ENCODE results near the gene DYNLT1.
"Not testable (repeated sequence)": the region's sequence is repeated elsewhere in the genome, so short reads cannot be mapped to it uniquely, and the experiment has no call there.

Gene DYNLT1

DNA sequence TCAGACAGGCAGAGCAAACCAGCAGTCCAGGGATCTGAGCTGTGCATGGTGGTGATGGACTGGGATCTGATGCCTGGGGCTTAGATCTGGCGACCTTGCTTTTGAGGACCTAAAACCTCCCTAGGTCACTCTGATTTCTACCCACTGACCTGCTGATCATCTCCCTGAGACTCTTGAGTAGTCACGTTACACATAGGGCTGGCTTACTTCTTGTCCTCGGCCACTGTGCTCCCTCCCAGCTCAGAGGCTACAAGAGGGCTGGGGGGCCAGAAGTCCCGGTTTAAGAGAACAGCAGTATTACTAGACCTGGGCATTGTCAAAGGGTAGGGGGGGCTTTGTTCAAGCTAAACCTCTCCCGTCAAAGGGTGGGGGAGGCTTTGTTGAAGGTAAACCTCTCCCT is 5.5 kb downstream of the DYNLT1 start:
- DNase-seq, result no peak

DNA sequence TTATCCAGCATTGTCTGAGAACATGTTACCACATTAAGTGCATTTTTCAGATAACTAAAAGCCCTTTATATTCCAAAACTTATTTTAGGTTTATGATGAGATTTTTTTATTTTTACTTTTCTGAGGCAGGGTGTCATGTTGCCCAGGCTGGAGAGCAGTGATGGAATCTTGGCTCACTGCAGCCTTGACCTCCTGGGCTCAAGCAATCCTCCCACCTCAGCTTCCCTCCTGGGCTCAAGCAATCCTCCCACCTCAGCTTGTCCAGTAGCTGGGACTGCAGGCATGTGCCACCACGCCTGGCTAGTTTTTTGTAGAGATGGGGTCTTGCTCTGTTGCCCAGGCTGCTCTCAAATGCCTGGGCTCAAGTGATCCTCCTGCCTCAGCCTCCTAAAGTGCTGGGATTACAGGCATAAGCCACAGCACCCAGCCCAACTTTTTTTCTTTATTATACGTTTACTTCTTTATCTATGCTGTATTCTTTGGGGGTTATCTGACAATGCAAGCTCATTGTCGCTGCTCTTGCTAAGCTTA is 6.2 kb downstream of the DYNLT1 start:
- DNase-seq, result no peak

DNA sequence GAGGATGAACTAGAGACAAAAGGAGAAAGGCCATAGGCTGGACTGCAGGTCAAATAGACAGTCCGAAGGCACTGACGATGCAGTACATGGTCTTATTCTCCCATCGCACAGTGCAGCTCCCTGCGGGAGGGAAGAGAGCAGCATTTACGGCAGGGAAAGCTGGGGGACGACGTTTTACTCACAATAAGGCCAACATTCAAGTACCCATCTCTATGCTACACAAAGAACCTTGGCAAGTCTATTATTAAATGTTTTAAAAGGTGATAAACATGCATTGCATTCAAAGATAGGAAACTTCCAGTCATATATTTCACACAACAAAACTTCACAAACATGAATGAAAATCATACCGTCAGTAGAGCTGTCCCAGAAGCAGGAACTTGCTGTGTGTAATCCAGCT is 7.8 kb downstream of the DYNLT1 start:
- no peak for DNase-seq

DNA sequence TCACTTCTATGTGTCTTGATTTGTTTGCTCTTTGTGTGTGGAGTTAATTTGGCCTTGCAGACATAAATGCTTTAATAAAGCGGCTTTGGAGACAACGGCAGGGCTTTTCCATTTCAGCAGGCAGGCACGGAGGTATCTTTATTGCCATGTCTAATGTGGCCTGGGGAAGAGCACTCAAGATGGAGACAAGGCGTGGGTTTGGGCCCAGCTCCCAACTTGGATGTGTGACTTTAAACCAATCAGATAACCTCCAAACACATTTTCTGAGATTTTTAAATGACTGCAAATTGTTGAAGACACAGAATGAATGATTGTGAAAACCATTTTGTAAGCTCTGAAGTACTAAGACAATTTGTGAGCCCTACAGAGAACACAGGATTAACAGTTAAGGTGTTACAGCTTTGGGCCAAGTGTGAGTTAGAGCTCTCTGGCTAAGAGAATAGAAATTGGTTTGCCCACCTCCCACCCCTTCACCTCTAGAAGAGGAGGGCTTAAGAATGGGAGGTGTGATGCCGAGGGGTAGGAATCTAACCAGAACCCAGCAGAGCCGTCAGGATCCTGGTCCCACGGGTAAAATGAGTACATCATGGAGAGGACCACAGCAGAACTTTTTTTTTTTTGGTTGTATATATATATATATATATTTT is 9.0 kb downstream of the DYNLT1 start:
- DNase-seq, result no peak

DNA sequence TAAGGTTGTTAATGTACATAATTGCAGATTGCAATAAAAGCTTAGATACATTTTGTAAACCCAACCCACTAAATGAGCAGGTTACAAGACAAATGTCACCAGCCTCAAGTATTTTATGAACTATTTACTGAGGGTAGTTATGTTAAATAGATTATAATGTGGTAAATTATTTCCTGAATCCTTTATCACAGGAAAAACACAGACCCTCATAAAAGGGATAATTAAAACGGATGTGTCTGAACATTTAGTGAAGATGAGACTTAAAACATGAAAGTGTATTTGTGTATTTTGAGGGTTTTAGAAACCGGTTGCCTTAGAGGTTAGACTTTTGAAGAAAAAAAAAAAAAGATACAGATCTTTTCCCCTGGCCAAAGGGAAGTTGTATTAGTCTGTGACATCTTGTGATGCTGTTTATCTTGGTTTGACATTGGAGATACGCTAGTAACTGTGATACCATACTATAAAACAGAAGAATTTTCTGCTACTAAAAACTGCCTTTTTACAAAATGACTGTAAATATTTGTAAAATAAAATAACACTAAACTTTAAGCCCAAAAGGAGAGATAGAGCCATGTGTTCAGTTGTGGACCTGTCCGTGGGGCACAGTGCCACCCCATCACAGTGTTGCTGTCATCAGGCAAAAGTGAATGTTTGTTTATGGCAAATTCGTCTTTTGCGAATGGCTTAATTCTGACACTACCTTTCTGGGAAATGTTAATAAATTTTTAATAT is 9.7 kb downstream of the DYNLT1 start:
- DNase-seq, result no peak

DNA sequence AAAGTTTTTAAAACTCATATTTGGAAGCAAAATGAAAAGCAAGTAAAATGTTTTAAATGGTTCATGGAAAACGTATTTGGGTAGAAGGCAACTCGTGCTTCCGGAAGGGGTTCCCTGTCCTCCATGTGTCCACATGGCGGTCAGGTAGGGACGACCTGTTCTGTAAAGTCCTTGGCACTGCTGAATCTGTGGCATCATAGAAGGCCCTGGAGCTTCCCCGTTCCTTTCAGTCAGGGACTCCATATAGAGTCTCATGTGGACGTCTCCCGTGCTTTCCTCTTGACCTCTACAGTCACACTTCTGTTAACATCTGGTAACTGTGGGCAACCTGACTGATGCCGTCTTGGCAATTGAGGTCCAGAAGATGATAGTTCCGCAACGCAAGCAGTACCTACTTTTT is 11.4 kb downstream of the DYNLT1 start:
- no peak for DNase-seq

DNA sequence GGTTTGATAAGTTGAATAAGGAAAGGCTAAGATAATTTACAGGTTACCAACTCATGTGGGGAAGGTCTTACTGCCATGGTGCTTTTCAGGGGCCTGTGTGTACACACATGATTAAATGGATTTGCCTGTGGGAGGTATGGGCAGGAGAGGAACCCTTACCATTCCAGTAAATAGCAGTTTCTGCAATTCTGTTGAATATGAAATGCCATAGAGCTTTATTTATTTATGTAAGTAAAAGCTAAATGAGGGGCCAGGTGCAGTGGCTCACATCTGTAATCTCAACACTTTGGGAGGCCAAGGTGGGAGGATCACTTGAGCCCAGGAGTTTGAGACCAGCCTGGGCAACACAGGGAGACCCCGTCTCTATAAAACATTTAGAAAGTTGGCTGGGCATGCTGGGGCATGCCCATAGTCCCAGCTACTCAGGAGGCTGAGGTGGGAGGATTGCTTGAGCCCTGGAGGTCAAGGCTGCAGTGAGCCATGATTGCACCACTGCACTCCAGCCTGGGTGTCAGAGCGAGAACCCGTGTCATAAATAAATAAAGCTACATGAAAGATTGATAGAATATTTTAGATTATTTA is 11.9 kb downstream of the DYNLT1 start:
- DNase-seq, result not testable (repeated sequence)

DNA sequence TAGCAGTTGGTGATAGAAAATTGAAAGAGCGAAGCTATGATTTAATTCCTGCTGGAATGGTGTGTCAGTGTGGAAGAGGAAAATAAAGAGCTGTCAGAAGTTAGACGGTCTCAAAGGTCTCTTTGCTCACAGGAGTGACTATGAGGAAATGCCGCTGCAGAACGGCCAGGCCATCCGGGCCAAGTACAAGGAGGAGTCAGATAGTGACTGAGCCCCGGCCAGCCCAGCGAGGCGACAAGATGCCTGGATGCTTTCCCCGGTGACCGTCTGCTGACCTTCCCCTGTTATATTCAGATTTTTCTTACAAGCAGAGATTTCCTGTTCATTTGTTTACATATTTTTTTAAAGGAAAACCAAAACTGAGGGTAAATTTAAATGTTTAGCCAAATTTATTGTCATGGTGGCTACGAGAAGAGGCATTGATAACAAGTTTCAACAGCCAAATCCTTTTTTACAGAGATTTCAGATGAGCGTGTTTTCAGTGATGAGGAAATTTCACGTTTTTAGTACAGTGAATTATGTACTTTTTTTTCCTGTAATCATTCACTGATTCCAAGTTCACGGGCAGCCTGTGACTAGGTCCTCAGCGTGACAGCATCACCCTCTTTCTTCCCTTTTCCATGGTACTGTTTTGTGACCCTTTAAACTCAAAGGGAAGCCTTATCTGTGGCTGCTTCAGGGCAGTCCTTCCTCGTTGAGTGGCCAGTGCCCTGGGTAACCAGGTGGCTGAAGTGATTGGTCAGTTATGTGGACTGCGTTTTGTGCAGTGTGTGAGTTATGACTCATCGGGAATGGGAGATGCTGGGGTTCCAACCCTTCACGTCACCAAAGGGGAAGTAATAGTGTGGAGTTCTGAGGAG is 12.6 kb downstream of the DYNLT1 start:
- peak; percentile 70 to 82 (median 72) for DNase-seq

DNA sequence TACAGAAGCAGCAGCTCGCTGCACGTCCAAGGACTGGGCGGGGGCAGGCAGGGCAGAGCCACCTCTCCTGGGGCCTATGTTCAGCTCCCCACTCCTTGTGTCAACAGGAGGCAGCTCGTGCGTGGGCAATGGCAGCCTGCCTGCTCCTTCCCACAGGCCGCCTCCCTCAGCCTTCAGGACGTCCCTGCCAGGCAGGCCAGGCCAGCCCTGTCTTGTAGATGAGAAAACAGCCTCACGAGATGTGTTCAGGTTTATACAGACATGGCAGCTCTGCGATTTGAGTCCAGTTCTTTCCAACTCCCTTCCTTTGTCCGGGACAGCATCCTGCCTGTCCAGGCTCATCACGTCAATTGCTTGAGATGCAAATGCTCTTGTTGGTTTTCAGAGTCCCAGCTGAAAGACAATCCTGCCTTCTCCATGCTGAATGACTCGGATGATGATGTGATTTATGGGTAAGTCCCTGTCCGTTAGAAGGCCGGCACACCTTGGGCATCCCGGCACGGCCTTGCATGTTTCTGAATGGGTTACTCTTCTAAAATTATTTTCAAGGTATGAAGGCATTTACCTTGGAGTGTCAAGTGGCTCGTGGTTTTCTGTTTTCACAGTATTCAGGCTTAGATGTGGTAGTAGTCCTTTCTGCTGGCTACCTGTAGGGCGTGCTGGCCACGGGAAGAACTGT is 13.5 kb downstream of the DYNLT1 start:
- DNase-seq, result no peak

DNA sequence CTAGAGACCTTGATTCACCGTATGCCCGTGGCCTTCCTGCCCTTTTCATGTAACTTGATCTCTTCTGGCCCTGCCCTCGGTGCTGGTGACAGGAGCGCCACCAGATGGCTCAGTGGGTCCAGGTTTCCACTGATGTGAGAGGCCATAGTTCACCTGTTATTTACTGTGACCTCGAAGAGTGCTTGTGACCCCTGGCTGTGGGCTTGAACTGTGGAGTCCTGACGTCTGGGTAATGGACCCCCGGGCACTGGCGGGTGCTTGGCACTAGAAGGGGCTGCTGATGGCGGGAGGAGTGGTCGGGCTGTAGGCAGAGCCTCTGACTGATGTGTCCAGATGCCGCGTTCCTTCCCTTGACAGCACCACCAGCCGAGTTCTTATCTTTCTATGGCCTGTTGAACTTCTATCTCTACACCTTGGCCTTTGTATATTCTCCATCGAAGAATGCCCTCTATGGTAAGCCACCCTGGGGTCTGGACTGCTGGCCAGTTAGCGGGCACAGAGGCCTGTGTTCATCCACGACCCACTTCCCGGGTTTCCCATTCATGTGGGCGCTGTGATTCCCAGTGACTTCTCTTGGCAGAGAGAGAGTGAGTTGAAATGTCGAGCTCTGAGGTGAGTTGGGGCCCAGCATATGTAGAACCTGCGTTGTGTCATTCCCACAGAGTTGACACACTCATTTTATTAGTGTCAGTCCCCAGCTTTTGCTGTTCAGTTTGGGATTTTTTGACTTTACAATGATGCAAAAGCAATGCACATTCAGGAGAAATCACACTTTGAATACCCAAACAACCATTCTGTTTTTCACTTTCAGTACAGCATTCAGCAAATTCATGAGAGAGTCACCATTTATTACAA is 14.9 kb downstream of the DYNLT1 start:
- no peak for DNase-seq

DNA sequence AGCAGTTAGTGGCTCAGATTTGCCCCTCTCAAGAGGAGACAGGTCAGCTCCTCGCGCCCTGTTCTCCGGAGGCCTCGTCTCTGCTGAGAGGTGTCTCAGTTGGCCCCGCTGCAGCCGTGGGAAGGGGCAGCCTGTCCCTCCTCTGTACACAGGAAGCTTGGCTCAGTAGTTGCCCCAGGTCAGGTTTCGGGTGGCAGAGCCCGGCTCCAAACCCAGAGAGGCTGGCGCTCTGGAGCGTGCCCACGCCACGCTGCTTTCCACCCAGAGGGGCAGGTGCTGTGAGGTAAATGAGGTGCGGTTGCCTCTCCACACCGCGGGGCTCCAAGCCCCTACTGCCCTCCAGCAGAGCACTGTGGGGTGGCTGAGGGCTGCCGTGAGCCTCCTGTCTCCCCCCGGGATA is 16.0 kb downstream of the DYNLT1 start:
- DNase-seq, result no peak

DNA sequence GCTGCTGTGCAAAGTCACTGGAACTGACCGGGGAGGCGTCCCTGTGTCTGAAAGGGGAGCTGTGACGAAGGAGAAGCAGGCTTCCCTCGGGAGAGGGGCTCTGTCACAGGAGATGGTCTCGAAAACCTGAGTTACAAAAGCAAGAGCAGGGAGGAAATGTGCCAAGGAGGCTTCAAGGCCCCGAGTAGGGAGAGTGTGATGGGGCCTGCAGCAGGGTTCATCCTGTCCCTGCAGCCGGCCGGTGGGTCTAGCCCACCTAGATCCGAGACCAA is 16.7 kb downstream of the DYNLT1 start:
- no peak for DNase-seq

DNA sequence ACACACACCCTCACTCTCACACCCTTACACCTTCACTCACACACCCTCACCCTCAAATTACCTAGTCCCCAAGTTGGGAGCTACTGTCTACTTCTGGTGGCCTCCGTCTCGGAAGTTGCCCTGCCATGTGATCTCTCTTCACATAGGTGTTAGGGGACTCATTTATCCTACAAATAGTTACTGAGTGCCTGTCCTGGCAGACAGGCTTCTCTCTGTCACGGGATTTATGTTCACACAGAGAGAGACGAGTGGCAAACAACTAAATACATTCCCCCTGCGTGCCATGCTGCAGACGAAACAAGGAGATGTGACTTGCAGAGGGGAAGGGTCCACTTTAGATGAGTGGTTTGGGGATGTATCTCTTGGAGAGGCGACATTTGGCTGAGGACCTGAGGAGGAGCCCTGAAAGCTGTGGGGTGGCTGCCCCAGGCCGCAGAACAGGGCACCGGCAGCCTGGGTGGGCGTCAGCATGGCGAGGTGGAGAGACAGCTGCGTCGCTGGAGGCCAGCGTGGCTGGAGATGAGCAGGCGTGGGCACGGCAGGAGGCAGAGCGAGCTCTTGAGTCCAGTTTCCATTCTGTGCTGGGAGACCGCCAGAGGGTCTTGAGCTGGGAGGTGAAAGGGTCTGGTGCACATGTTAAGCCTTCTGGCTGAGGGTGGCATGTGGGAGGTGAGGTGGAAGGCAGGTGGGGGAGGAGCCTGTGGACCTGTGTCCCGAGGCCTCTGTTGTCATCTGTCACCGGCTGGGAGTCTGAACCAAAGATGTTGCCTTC is 17.2 kb downstream of the DYNLT1 start:
- DNase-seq, result no peak

DNA sequence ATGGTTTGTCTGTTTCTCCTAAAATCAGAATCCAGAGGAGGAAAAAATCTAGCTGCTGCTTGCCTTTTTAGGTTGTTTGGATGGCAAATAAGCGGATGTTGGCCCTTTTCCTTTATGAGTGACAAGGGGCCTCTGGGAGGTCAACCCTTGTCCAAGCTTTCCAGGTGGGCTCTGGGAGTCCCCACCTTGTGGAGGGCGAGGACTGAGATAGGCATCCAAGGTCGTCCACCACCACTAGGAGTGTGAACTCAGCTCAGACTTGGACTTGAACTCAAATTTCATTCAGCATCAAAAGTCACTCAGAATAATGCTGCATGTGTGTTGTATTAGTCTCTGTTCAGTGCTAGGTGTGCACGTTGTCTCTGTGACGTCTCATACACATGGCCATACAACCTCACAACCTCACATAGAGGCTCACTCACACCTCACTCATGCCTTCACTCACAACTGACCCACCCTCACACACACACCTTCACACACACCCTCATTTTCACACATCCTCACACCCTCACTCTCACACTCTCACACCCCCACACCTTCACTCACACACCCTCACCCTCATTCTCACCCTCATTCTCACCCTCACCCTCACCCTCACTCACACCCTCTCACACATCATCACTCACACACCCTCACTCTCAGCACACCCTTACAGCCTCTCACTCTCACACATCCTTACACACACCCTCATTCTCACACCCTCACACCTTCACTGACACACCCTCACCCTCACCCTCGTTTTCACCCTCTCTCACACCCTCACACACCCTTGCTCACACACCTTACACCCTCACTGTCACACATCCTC is 18.0 kb downstream of the DYNLT1 start:
- DNase-seq, result no peak

DNA sequence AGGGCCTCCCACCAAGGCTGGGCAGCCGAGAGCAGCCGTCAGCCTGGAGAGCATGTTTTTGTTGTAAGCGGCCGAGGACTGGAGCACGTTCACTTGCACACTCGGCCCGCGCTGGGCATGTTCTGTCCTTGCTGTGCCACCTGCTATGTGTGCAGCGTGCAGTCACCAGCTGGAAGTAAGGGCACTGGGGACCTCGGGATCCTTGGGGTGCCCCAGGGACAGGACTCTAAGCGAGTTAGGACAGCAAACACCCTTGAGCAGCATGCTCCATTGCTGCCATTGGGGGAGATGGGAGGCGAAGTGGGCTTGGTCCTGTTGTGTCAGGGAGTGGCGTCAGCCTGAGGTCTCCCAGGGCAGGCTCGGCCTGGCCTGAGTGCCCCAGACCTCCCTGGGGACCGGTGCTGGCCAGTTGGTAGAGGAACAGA is 18.6 kb downstream of the DYNLT1 start:
- DNase-seq, result no peak

DNA sequence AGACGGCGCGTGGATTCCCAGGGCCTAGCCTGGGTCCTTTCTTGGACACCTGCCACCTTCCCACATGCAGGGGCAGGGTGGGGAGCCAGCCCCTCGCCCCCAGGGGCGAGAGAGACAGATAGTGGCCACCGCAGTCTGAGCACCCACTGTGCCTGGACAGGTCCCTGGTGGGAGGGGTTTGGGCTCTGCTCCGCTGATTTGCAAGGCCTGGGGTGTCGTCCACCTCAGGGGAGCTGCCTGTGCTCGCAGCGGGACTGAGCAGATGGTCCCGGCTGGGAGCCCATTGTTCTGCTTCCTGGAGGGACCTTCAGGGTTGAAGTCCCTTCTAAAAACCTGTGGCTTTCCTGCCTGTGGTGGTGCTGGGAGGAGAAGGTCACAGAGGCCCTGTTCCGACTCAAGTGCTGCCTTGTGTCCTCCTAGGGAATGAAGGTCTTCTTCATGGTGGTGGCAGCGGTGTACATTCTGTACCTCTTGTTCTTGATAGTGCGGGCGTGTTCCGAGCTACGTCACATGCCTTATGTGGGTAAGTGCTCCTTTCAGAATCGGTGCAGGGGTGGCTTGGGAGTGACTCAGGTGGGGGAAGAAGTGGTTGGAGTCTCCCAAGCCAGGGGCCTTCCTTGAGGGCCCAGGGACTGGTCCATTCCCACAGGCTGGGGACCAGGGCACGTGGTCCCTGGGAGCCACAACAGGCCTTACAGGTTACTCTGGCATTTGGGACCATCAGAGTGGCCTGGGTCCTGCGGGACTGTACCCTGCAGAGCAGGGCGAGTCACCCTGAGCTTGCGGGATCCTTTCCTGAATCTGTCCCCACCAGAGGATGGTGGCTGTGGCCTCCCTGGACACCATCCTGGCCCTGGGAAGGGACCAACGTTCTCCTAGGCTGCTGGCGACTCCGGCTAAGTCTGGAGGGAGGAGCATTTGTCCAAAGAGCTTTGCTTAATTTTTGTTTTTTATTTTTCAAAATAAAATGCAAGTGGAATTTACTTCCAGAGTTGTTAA is 19.6 kb downstream of the DYNLT1 start:
- no peak for DNase-seq

DNA sequence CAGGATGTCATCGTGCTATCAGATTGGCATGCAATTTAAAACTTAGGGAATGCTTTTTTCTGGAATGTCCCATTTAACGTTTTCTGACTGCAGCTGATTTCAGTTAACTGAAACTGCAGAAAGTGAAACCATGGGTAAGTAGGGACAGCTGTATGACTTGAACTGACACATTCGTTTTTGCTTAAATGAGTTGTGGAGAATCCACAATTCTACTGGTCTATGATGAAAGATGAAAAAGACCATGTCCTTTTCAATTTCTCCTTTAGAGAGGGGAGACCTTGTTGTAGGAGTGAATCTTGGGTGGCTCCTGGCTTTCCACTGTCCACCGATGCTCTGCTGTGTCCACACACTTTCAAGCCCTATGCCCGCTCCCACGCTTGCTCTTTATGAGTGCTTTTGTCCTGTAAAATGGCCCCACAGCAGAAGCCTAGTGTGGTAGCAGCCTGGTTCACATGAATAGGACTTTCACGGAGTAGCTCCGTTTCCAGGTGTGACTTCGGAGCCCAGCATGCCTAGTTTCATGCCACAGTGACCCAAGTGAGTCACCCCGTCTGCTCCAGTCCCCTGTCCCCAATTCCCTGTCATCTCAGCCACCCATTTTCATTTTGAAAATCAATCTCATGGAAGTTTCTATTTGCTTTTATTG is 21.9 kb downstream of the DYNLT1 start:
- no peak for DNase-seq
